HepG2 (cell line): ENCODE results near the gene PCSK5. TPM values are rescaled to one million over a fixed set of nuclear protein-coding genes. Genes with fewer than 3 reads are reported as not detected.

ENCODE experiments used
- ATAC-seq: fragments of 200-7000 bp; cut with Tn5 transposase; 3 replicates; pipeline ENCODE4 v1.9.1; 2020; ENCODE audit warnings: mild to moderate bottlenecking, moderate library complexity
- BruUV-seq: library from RNA; stranded (reverse); fragments of 400-500 nt; replicated peaks from 2 replicates; lab custom pipeline; 2021; lab: Mats Ljungman, UMichigan
- CTCF ChIA-PET: fragments of 300-600 bp; formaldehyde crosslinking; extraction: SDS; loops from one replicate; lab custom pipeline; 2021; ENCODE audit warnings: low total read pairs, inconsistent platforms, low intra/inter-chr PET ratio; lab: Yijun Ruan, JAX
- POLR2A ChIA-PET: fragments of 350-600 bp; sonication (Branson Sonifier 250); formaldehyde crosslinking; loops from one replicate; lab custom pipeline; 2020; ENCODE audit warnings: antibody characterized with exemption, inconsistent platforms; lab: Yijun Ruan, JAX
- DNase-seq: peaks from one replicate; pipeline ENCODE4 v3.0.0-alpha.2; 2015; ENCODE audit warnings: low spot score
- FAIRE-seq: peaks from 3 replicates; lab custom pipeline; 2011; peaks lifted over from hg19 to GRCh38; lab: Jason Lieb, UNC
- H2AFZ ChIP-seq: one replicate; pipeline ENCODE4 v1.6.1; 2011; ENCODE audit warnings: low read length, inconsistent platforms
- H3K27ac ChIP-seq: fragments of 300-600 bp; 3 replicates; pipeline ENCODE4 v1.8.0; 2011; ENCODE audit warnings: mixed run types, mild to moderate bottlenecking, mixed read lengths, low read length, inconsistent platforms; ENCODE audit not compliant: insufficient read depth; ENCODE audit errors: extremely low read length
- H3K27me3 ChIP-seq, 2 experiments: fragments of 200-600 bp in 1 of 2; 2 replicates in 1 of 2; 3 replicates in 1 of 2; pipeline versions ENCODE4 v1.6.0 to v1.8.0; 2011; ENCODE audit warnings: low read length in 2 of 2, mild to moderate bottlenecking in 2 of 2, moderate library complexity in 2 of 2, inconsistent platforms in 1 of 2; ENCODE audit not compliant: insufficient read depth in 2 of 2, control insufficient read depth in 1 of 2
- H3K36me3 ChIP-seq, 2 experiments: fragments of 200-600 bp in 1 of 2; replicated peaks in 1 of 2; 2 replicates in 1 of 2; 3 replicates in 1 of 2; pipeline versions ENCODE4 v1.5.1 to v1.8.0; 2011; ENCODE audit warnings: low read length in 2 of 2, inconsistent platforms in 1 of 2; ENCODE audit not compliant: insufficient read depth in 2 of 2, control insufficient read depth in 1 of 2
- H3K4me1 ChIP-seq: 2 replicates; pipeline ENCODE4 v1.5.1; 2012; ENCODE audit warnings: low read length, inconsistent platforms; ENCODE audit not compliant: insufficient read depth
- H3K4me2 ChIP-seq: 2 replicates; pipeline ENCODE4 v1.6.0; 2011; ENCODE audit warnings: low read depth, low read length, inconsistent platforms
- H3K4me3 ChIP-seq, 3 experiments: fragments of 200-600 bp in 1 of 3; sonication (generic), shearing (Covaris generic) in 1 of 3; replicated peaks in 1 of 3; 2 replicates each; pipeline ENCODE4 v1.5.1; 2011 to 2016; ENCODE audit warnings: low read length in 3 of 3, inconsistent platforms in 2 of 3, low read depth in 2 of 3, mild to moderate bottlenecking in 2 of 3, control low read depth in 1 of 3, mixed read lengths in 1 of 3; ENCODE audit not compliant: insufficient read depth in 1 of 3
- H3K79me2 ChIP-seq: one replicate; pipeline ENCODE4 v1.6.1; 2011; ENCODE audit warnings: low read length, inconsistent platforms; ENCODE audit not compliant: insufficient read depth
- H3K9ac ChIP-seq: 2 replicates; pipeline ENCODE4 v1.6.0; 2011; ENCODE audit warnings: mild to moderate bottlenecking, low read depth, low read length, inconsistent platforms; ENCODE audit not compliant: insufficient read depth
- H3K9me3 ChIP-seq: 2 replicates; pipeline ENCODE4 v1.5.1; 2012; ENCODE audit warnings: mild to moderate bottlenecking, low read length
- H4K20me1 ChIP-seq: 2 replicates; pipeline ENCODE4 v1.6.0; 2011; ENCODE audit warnings: inconsistent platforms, mild to moderate bottlenecking, low read length, moderate library complexity; ENCODE audit not compliant: insufficient read depth
- DPF2 ChIP-seq: sonication (generic); formaldehyde crosslinking; IDR thresholded peaks from 2 replicates; pipeline ENCODE4 v1.4.0; 2020; ENCODE audit warnings: mild to moderate bottlenecking, low read depth, missing genetic modification reagents, borderline replicate concordance
- FOXC1 ChIP-seq: sonication (generic); formaldehyde crosslinking; IDR thresholded peaks from 2 replicates; pipeline ENCODE4 v1.8.0; 2022; ENCODE audit warnings: mild to moderate bottlenecking, missing genetic modification reagents, borderline replicate concordance
- RARA ChIP-seq: IDR thresholded peaks from 2 replicates; pipeline ENCODE4 v1.6.1; 2016; ENCODE audit warnings: missing genetic modification reagents, missing compliant biosample characterization
- SKIL ChIP-seq: sonication (generic); formaldehyde crosslinking; IDR thresholded peaks from 2 replicates; pipeline ENCODE4 v1.8.0; 2022; ENCODE audit warnings: missing genetic modification reagents, mild to moderate bottlenecking, moderate library complexity, borderline replicate concordance
- STAT5B ChIP-seq: sonication (generic); formaldehyde crosslinking; IDR thresholded peaks from 2 replicates; pipeline ENCODE4 v1.4.0; 2020; ENCODE audit warnings: missing genetic modification reagents
- SUZ12 ChIP-seq: fragments of 150-350 bp; IDR thresholded peaks from 2 replicates; pipeline ENCODE4 v1.6.1; 2014; ENCODE audit warnings: low read depth, low read length
- ZNF280B ChIP-seq: sonication (generic); formaldehyde crosslinking; IDR thresholded peaks from 2 replicates; pipeline ENCODE4 v1.5.0; 2020; ENCODE audit warnings: missing genetic modification reagents, mild to moderate bottlenecking, borderline replicate concordance
- ZNF282 ChIP-seq: fragments of 450-650 bp; IDR thresholded peaks from 2 replicates; pipeline ENCODE4 v1.6.1; 2018; ENCODE audit not compliant: partially characterized antibody
- ZNF337 ChIP-seq: sonication (generic); formaldehyde crosslinking; IDR thresholded peaks from 2 replicates; pipeline ENCODE4 v1.5.1; 2020; ENCODE audit warnings: missing genetic modification reagents, low read depth, mild to moderate bottlenecking, borderline replicate concordance
- ZNF547 ChIP-seq: sonication (generic); formaldehyde crosslinking; IDR thresholded peaks from 2 replicates; pipeline ENCODE4 v1.5.1; 2020; ENCODE audit warnings: mild to moderate bottlenecking, missing genetic modification reagents
- ZNF615 ChIP-seq: sonication (generic); formaldehyde crosslinking; IDR thresholded peaks from 2 replicates; pipeline ENCODE4 v1.5.0; 2020; ENCODE audit warnings: mild to moderate bottlenecking, missing genetic modification reagents, borderline replicate concordance
- ZNF724P ChIP-seq: sonication (generic); formaldehyde crosslinking; IDR thresholded peaks from 2 replicates; pipeline ENCODE4 v1.8.0; 2022; ENCODE audit warnings: missing genetic modification reagents, borderline replicate concordance
- WGBS: methylation state at CpG from one replicate; pipeline ENCODE4 v1.1.6; 2017; ENCODE audit warnings: low lambda C conversion rate; 5-methylcytosine and 5-hydroxymethylcytosine counted together
- in situ Hi-C: cut with HindIII; loops from 2 replicates; pipeline ENCODE4 v1.10.0; 2017; ENCODE audit warnings: low pct_unique_long_range_greater_than_20kb; ENCODE audit not compliant: extremely low pct_ligation_motif_present
- intact Hi-C: fragments of 100-400 bp; cut with micrococcal nuclease; formaldehyde crosslinking; loops from one replicate; pipeline ENCODE4 v1.10.0; 2022; ENCODE audit not compliant: unreplicated experiment
- polyA plus RNA-seq, 8 experiments: library from polyadenylated mRNA; depleted of rRNA in 3 of 8; stranded (reverse) in 7 of 8; unstranded in 1 of 8; fragments of >200 nt; fragmentation: Illumina TruSeq in 4 of 8; extraction: Trizol in 4 of 8; gene quantifications; 2 replicates each; pipeline versions ENCODE4 v1.2.1 to v1.2.3, GENCODE V29; 2011 to 2016; ENCODE audit warnings: low read depth in 4 of 8, missing spikeins in 1 of 8, mixed read lengths in 1 of 8; ENCODE audit not compliant: insufficient read depth in 1 of 8
- total RNA-seq, 5 experiments: library from RNA; depleted of rRNA; stranded (reverse); fragments of >200 nt; fragmentation: Illumina TruSeq; extraction: Trizol; gene quantifications; 2 replicates each; pipeline ENCODE4 v1.2.3, GENCODE V29; 2016; ENCODE audit warnings: low read depth in 1 of 5

The PCSK5 gene
- total and polyA plus RNA-seq, 2 of the 13 experiments (the other 11 are each of a cell fraction or from before 2014, with no cell fraction given) = 0.55 to 0.66 TPM

DNA sequence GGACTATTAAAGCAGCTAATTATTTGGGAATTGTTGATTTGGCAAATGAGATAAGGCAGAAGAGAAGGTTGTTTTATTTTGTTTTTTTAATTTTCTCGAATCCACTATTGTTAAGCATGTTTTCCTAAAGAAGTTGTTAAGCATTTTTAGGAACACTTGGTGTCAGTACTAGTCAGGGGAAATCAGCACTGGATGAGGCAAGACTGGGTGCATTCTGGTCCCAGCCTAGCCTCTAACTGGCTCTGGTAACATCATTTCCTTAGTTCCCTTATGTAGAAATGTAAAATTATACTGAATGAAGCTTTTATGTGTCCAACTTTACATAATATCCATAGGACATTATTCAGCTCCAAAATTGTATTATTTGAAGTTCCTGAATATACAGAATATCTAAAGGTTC is 196.1 kb downstream of the PCSK5 start:
- WGBS = 0% methylated on average over 1 of the region's 1 CpG
- FAIRE-seq (no peak), DNase-seq (no peak), ATAC-seq (no peak)
- ChIA-PET CTCF (no interaction called here), POLR2A (no interaction called here)
- no peaks in the 10 kb centered on the region for H3K27me3 ChIP-seq
- TF ChIP-seq ZNF724P (CRISPR knock-in tag) = no peak
- H3K9me3 ChIP-seq = no peaks in the 10 kb centered on the region
- H4K20me1 ChIP-seq = no peaks in the 10 kb centered on the region
- no peak overlapping the region for H3K4me3 ChIP-seq
- no peaks in the 10 kb centered on the region for H3K79me2 ChIP-seq
- no TSS peak for BruUV-seq
- H3K9ac ChIP-seq = no peak overlapping the region
- no peaks in the 10 kb centered on the region for H3K4me1 ChIP-seq
- H3K36me3 ChIP-seq = no peaks in the 10 kb centered on the region
- H3K4me2 ChIP-seq = no peak overlapping the region
- in situ Hi-C loops = no loop called here
- no peak overlapping the region for H3K27ac ChIP-seq
- H2AFZ ChIP-seq = no peak overlapping the region
- intact Hi-C loops = no loop called here

DNA sequence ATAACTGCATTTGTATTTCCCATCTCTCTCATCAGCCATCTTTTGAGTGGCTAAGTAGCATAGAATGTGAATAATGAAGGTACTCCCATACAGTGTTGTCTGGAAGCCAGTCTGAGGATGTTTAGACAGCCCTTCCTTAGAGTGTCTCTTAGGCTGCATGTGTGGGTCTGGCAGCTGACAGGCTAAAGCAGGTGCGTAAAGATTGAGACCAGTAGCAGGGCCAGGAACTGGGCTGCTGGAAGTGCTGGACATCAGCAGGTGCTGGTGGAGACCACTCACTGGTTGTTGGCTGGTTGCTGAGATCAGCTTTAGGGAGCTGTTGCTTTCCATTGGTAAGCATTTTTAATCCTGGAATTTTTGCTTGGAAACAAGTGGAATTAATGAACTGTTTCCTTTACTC is 197.5 kb downstream of the PCSK5 start:
- FAIRE-seq (no peak), DNase-seq (no peak)
- intact Hi-C loops = no loop called here
- TF ChIP-seq STAT5B (CRISPR knock-in tag) = no peak
- no peak for TF ChIP-seq FOXC1
- no peak for TF ChIP-seq ZNF547 (CRISPR knock-in tag)
- TF ChIP-seq ZNF280B (CRISPR knock-in tag) = no peak
- TF ChIP-seq ZNF615 (CRISPR knock-in tag) = no peak
- TF ChIP-seq DPF2 (CRISPR knock-in tag) = no peak
- no peak for TF ChIP-seq ZNF337 (CRISPR knock-in tag)
- TF ChIP-seq RARA (CRISPR knock-in tag) = no peak
- TF ChIP-seq SUZ12 = no peak
- no peak for TF ChIP-seq ZNF282
- TF ChIP-seq SKIL = no peak

More for the DNA sequence above, 197.5 kb downstream of the PCSK5 start:
- Histone ChIP-seq H3K4me2 (no peak overlapping the region), H3K79me2 (no peaks in the 10 kb centered on the region), H3K27ac (no peak overlapping the region), H2AFZ (no peak overlapping the region), H3K9ac (no peak overlapping the region), H3K27me3 (no peaks in the 10 kb centered on the region), H3K4me3 (no peak overlapping the region), H3K9me3 (no peaks in the 10 kb centered on the region), H3K36me3 (no peaks in the 10 kb centered on the region), H3K4me1 (no peaks in the 10 kb centered on the region), H4K20me1 (no peaks in the 10 kb centered on the region)
- 91% methylated on average over 1 of the region's 1 CpG for WGBS
- in situ Hi-C loops = no loop called here
- no peak for ATAC-seq
- POLR2A ChIA-PET = no interaction called here
- CTCF ChIA-PET = no interaction called here
- no TSS peak for BruUV-seq
